HCT116 (cell line): ENCODE data around the gene PPP1R14B. TPM values are rescaled to one million over a fixed set of nuclear protein-coding genes. Genes with fewer than 3 reads are reported as not detected.

Source experiments
- ATAC-seq: fragments of 200-7000 bp; cut with Tn5 transposase; 2 replicates; pipeline ENCODE4 v1.9.1; 2020; ENCODE audit warnings: mild to moderate bottlenecking, moderate library complexity
- BruUV-seq: library from RNA; stranded (reverse); fragments of 400-500 nt; replicated peaks from 2 replicates; lab custom pipeline; 2021; lab: Mats Ljungman, UMichigan
- CTCF ChIA-PET: fragments of 300-600 bp; sonication (Branson Sonifier 250); formaldehyde crosslinking; loops from one replicate; lab custom pipeline; 2021; ENCODE audit warnings: antibody characterized with exemption; lab: Charles Lee
- POLR2A ChIA-PET: fragments of 300-600, 350-600 bp; sonication (Branson Sonifier 250); formaldehyde crosslinking; loops from one replicate; lab custom pipeline; 2021; ENCODE audit warnings: antibody characterized with exemption; lab: Charles Lee
- RAD21 ChIA-PET, 2 experiments: fragments of 300-600 bp; sonication (Branson Sonifier 250); formaldehyde crosslinking; loops; one replicate each; lab custom pipeline; 2023; ENCODE audit warnings: low total read pairs in 2 of 2; ENCODE audit not compliant: uncharacterized antibody in 2 of 2, unreplicated experiment in 2 of 2, low non-redundant PET in 1 of 2; lab: Charles Lee
- DNase-seq: peaks from one replicate; pipeline ENCODE4 v3.0.0-alpha.2; 2010; ENCODE audit warnings: low read depth, low spot score
- H2AFZ ChIP-seq: fragments of 200-600 bp; shearing (Covaris generic), sonication (generic); 2 replicates; pipeline ENCODE4 v1.6.1; 2017; ENCODE audit warnings: low read depth, mixed run types, mixed read lengths, antibody characterized with exemption, low read length; ENCODE audit not compliant: poor library complexity, severe bottlenecking
- H3K27ac ChIP-seq: 2 replicates; pipeline ENCODE4 v1.5.1; 2012; ENCODE audit warnings: low read depth, low read length
- H3K27me3 ChIP-seq: fragments of 200-600 bp; sonication (generic); 2 replicates; pipeline ENCODE4 v1.6.1; 2016; ENCODE audit warnings: mixed run types, low read length, mixed read lengths; ENCODE audit not compliant: insufficient read depth
- H3K36me3 ChIP-seq, 2 experiments: fragments of 200-500 bp in 1 of 2; fragments of 200-600 bp in 1 of 2; sonication (Bioruptor generic) in 1 of 2; sonication (generic) in 1 of 2; 2 replicates each; pipeline versions ENCODE4 v1.5.1 to v1.6.1; 2014 to 2016; ENCODE audit warnings: low read length in 2 of 2, inconsistent platforms in 1 of 2, mixed read lengths in 1 of 2, mixed run types in 1 of 2; ENCODE audit not compliant: insufficient read depth in 2 of 2, control insufficient read depth in 1 of 2
- H3K4me1 ChIP-seq, 2 experiments: fragments of 200-600 bp in 1 of 2; sonication (generic) in 1 of 2; 2 replicates each; pipeline versions ENCODE4 v1.5.1 to v1.6.1; 2012 to 2017; ENCODE audit warnings: low read length in 2 of 2, inconsistent platforms in 1 of 2, mild to moderate bottlenecking in 1 of 2, mixed read lengths in 1 of 2, mixed run types in 1 of 2, moderate library complexity in 1 of 2; ENCODE audit not compliant: insufficient read depth in 2 of 2, control insufficient read depth in 1 of 2
- H3K4me2 ChIP-seq: fragments of 200-600 bp; sonication (generic); 2 replicates; pipeline ENCODE4 v1.6.1; 2017; ENCODE audit warnings: mixed run types, low read length, mixed read lengths
- H3K4me3 ChIP-seq, 2 experiments: fragments of 200-600 bp in 1 of 2; sonication (generic) in 1 of 2; replicated peaks in 1 of 2; 2 replicates each; pipeline ENCODE4 v1.5.1; 2011 to 2016; ENCODE audit warnings: low read length in 2 of 2, control low read depth in 1 of 2, low read depth in 1 of 2, mild to moderate bottlenecking in 1 of 2, mixed read lengths in 1 of 2, mixed run types in 1 of 2
- H3K79me2 ChIP-seq: fragments of 200-600 bp; sonication (generic); 2 replicates; pipeline ENCODE4 v1.6.1; 2017; ENCODE audit warnings: mild to moderate bottlenecking, mixed run types, low read length, moderate library complexity, mixed read lengths; ENCODE audit not compliant: insufficient read depth
- H3K9ac ChIP-seq: fragments of 200-600 bp; sonication (generic); 2 replicates; pipeline ENCODE4 v1.6.1; 2016; ENCODE audit warnings: low read length, mixed read lengths
- H3K9me2 ChIP-seq: fragments of 200-600 bp; sonication (generic), shearing (Covaris generic); 2 replicates; pipeline ENCODE4 v1.6.1; 2017; ENCODE audit warnings: mixed run types, mild to moderate bottlenecking, moderate library complexity; ENCODE audit not compliant: insufficient read depth
- H3K9me3 ChIP-seq, 2 experiments: fragments of 200-500 bp in 1 of 2; fragments of 200-600 bp in 1 of 2; sonication (Bioruptor generic) in 1 of 2; sonication (generic) in 1 of 2; 2 replicates each; pipeline ENCODE4 v1.6.1; 2014 to 2017; ENCODE audit warnings: low read length in 2 of 2, mixed read lengths in 2 of 2, inconsistent platforms in 1 of 2, low read depth in 1 of 2, mild to moderate bottlenecking in 1 of 2, mixed run types in 1 of 2, moderate library complexity in 1 of 2; ENCODE audit not compliant: control insufficient read depth in 1 of 2, insufficient read depth in 1 of 2
- H4K20me1 ChIP-seq: fragments of 200-600 bp; sonication (generic), shearing (Covaris generic); 2 replicates; pipeline ENCODE4 v1.6.1; 2017; ENCODE audit warnings: mixed run types, mild to moderate bottlenecking, moderate library complexity; ENCODE audit not compliant: insufficient read depth
- ATF3 ChIP-seq: IDR thresholded peaks from 2 replicates; pipeline ENCODE4 v1.6.1; 2012
- CEBPB ChIP-seq: IDR thresholded peaks from 2 replicates; pipeline ENCODE4 v1.6.1; 2012; ENCODE audit warnings: low read depth
- CTCF ChIP-seq, 3 experiments: fragments of 200-600 bp in 1 of 3; sonication (generic) in 1 of 3; IDR thresholded peaks in 2 of 3; conservative IDR thresholded peaks in 1 of 3; 2 replicates each; pipeline ENCODE4 v1.5.1; 2012 to 2017; ENCODE audit warnings: low read depth in 2 of 3, low read length in 2 of 3, antibody characterized with exemption in 1 of 3, borderline replicate concordance in 1 of 3, control low read depth in 1 of 3, mild to moderate bottlenecking in 1 of 3, mixed read lengths in 1 of 3, mixed run types in 1 of 3, moderate library complexity in 1 of 3; ENCODE audit not compliant: insufficient read depth in 1 of 3
- EGR1 ChIP-seq: IDR thresholded peaks from 2 replicates; pipeline ENCODE4 v1.6.1; 2012; ENCODE audit warnings: low read depth
- EZH2phosphoT487 ChIP-seq: fragments of 200-600 bp; IDR thresholded peaks from 2 replicates; pipeline ENCODE4 v1.6.1; 2018; ENCODE audit warnings: antibody characterized with exemption, borderline replicate concordance
- FOSL1 ChIP-seq: IDR thresholded peaks from 2 replicates; pipeline ENCODE4 v1.6.1; 2012; ENCODE audit warnings: low read depth
- JUND ChIP-seq: IDR thresholded peaks from 2 replicates; pipeline ENCODE4 v1.6.1; 2012
- MAX ChIP-seq: IDR thresholded peaks from 2 replicates; pipeline ENCODE4 v1.6.1; 2012
- POLR2A ChIP-seq: IDR thresholded peaks from 2 replicates; pipeline ENCODE4 v1.7.0; 2011; ENCODE audit warnings: borderline replicate concordance; ENCODE audit not compliant: insufficient read depth, insufficient read length; ENCODE audit errors: extremely low read depth
- POLR2AphosphoS5 ChIP-seq: IDR thresholded peaks from 2 replicates; pipeline ENCODE4 v1.6.1; 2011; ENCODE audit warnings: mild to moderate bottlenecking, low read depth, low read length, moderate library complexity
- SIN3A ChIP-seq: IDR thresholded peaks from 2 replicates; pipeline ENCODE4 v1.6.1; 2012; ENCODE audit warnings: low read depth
- SP1 ChIP-seq: IDR thresholded peaks from 2 replicates; pipeline ENCODE4 v1.6.1; 2012; ENCODE audit warnings: low read depth
- SRF ChIP-seq: IDR thresholded peaks from 2 replicates; pipeline ENCODE4 v1.6.1; 2012; ENCODE audit warnings: low read depth
- TCF7L2 ChIP-seq: IDR thresholded peaks from 2 replicates; pipeline ENCODE4 v1.7.0; 2011; ENCODE audit warnings: borderline replicate concordance, inconsistent platforms; ENCODE audit not compliant: insufficient read depth, insufficient read length; ENCODE audit errors: extremely low read depth
- YY1 ChIP-seq: IDR thresholded peaks from 2 replicates; pipeline ENCODE4 v1.6.1; 2011; ENCODE audit warnings: low read length, low read depth, moderate library complexity, mild to moderate bottlenecking; ENCODE audit not compliant: insufficient replicate concordance; ENCODE audit errors: extremely low read depth
- ZFX ChIP-seq: fragments of 450-650 bp; IDR thresholded peaks from 2 replicates; pipeline ENCODE4 v1.6.1; 2017
- intact Hi-C: fragments of 100-400 bp; cut with micrococcal nuclease; formaldehyde crosslinking; loops from 2 replicates; pipeline ENCODE4 v1.10.0; 2022
- total RNA-seq: library from RNA; stranded (reverse); gene quantifications from one replicate; pipeline ENCODE4 v1.2.1, GENCODE V29; 2021; ENCODE audit not compliant: unreplicated experiment
- TF ChIP-seq, protein P1 (sequence below): IDR thresholded peaks from 2 replicates; pipeline ENCODE4 v1.6.1; 2011; ENCODE audit warnings: mild to moderate bottlenecking, low read length, moderate library complexity; ENCODE audit not compliant: insufficient replicate concordance; ENCODE audit errors: extremely low read depth
- TF ChIP-seq, protein P2 (sequence below): IDR thresholded peaks from 2 replicates; pipeline ENCODE4 v1.6.1; 2012; ENCODE audit warnings: low read depth

The PPP1R14B gene
- total RNA-seq, 1 experiment from 2014 or later = 332 TPM

DNA sequence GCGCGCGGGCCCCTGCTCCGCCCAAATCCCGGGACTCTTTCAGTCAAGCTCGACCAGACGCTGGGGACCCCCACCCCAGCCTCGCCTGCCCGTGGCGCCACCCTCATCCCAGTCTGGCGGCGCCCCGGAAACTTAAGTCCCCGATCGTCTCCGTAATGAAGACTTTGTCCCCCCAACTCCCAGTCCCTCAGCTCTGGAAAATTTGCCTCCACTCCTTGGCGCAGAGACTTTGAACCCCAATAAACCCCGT, 4.9 kb upstream of the PPP1R14B start:
- no peak for ATAC-seq
- CTCF ChIA-PET = interaction anchor here (1.1 to 1.5 kb wide), 4 partner anchors 18 to 105 kb away, joined by 3 to 11 read pairs (median 4); partner anchors contain the start of genes NUDT22 and TRPT1

More for the DNA sequence above, 4.9 kb upstream of the PPP1R14B start:
- no TSS peak for BruUV-seq
- Histone ChIP-seq H3K9ac (peak overlapping the region; percentile 97), H3K27ac (peak overlapping the region; percentile 89), H3K79me2 (peaks cover 35% of the 10 kb centered on the region), H3K4me2 (peak overlapping the region; percentile 95), H3K4me3 (peak overlapping the region; percentile 96 to 98), H3K9me2 (no peaks in the 10 kb centered on the region), H2AFZ (no peak overlapping the region), H3K27me3 (no peaks in the 10 kb centered on the region), H4K20me1 (no peaks in the 10 kb centered on the region), H3K4me1 (peaks cover 27 to 66% of the 10 kb centered on the region in 2 experiments), H3K9me3 (no peaks in the 10 kb centered on the region), H3K36me3 (peaks cover 9 to 25% of the 10 kb centered on the region in 2 experiments; a peak in 3 of 4 replicates)
- DNase-seq = no peak
- TF ChIP-seq CEBPB (no peak), MAX (no peak), SIN3A (no peak), POLR2A (no peak), TCF7L2 (no peak), POLR2AphosphoS5 (no peak), YY1 (no peak), SRF (no peak), FOSL1 (no peak), ZFX (no peak), SP1 (no peak), CTCF (IDR thresholded peaks at IDR 0.05 in 2 of 3, conservative IDR thresholded peaks at IDR 0.05 in 1 of 3; ENCODE audit: borderline replicate concordance in 1 of 3, insufficient read depth in 1 of 3, low read depth in 2 of 3, low read length in 2 of 3) (no peak), ATF3 (no peak), EZH2phosphoT487 (no peak), EGR1 (no peak), JUND (no peak)
- TF ChIP-seq, protein P1, sequence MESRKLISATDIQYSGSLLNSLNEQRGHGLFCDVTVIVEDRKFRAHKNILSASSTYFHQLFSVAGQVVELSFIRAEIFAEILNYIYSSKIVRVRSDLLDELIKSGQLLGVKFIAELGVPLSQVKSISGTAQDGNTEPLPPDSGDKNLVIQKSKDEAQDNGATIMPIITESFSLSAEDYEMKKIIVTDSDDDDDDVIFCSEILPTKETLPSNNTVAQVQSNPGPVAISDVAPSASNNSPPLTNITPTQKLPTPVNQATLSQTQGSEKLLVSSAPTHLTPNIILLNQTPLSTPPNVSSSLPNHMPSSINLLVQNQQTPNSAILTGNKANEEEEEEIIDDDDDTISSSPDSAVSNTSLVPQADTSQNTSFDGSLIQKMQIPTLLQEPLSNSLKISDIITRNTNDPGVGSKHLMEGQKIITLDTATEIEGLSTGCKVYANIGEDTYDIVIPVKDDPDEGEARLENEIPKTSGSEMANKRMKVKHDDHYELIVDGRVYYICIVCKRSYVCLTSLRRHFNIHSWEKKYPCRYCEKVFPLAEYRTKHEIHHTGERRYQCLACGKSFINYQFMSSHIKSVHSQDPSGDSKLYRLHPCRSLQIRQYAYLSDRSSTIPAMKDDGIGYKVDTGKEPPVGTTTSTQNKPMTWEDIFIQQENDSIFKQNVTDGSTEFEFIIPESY = no peak
- TF ChIP-seq, protein P2, sequence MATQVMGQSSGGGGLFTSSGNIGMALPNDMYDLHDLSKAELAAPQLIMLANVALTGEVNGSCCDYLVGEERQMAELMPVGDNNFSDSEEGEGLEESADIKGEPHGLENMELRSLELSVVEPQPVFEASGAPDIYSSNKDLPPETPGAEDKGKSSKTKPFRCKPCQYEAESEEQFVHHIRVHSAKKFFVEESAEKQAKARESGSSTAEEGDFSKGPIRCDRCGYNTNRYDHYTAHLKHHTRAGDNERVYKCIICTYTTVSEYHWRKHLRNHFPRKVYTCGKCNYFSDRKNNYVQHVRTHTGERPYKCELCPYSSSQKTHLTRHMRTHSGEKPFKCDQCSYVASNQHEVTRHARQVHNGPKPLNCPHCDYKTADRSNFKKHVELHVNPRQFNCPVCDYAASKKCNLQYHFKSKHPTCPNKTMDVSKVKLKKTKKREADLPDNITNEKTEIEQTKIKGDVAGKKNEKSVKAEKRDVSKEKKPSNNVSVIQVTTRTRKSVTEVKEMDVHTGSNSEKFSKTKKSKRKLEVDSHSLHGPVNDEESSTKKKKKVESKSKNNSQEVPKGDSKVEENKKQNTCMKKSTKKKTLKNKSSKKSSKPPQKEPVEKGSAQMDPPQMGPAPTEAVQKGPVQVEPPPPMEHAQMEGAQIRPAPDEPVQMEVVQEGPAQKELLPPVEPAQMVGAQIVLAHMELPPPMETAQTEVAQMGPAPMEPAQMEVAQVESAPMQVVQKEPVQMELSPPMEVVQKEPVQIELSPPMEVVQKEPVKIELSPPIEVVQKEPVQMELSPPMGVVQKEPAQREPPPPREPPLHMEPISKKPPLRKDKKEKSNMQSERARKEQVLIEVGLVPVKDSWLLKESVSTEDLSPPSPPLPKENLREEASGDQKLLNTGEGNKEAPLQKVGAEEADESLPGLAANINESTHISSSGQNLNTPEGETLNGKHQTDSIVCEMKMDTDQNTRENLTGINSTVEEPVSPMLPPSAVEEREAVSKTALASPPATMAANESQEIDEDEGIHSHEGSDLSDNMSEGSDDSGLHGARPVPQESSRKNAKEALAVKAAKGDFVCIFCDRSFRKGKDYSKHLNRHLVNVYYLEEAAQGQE = no peak
- ChIA-PET RAD21 (interaction anchor here in 1 of 2 experiments (1.3 kb wide), 1 partner anchor 47 kb away, joined by 4 read pairs; no protein-coding TSS in a partner anchor), POLR2A (interaction anchor here (0.9 to 1.9 kb wide), 3 partner anchors 17 to 66 kb away, joined by 3 to 10 read pairs (median 7); partner anchors contain the start of genes PRDX5 and TRMT112)
- intact Hi-C loops = loop anchor here (2.0 kb wide), 1 partner anchor 53 kb away; the partner anchor contains the start of gene ESRRA
